Stimulated activated naive CD8-positive, alpha-beta T cell treated with anti-CD3 and anti-CD28 coated beads, Interleukin-15, amount 100 ng/mL, for 72 hours (primary cell): ENCODE measurements around the gene UBE2U.

Experiments used
- ATAC-seq: fragments of 150-1000 bp; cut with Tn5 transposase; 2 replicates; pipeline ENCODE4 v1.10.0; 2021; ENCODE audit warnings: mild to moderate bottlenecking, moderate library complexity
- DNase-seq, 2 donors: peaks; one replicate each; pipeline ENCODE4 v3.0.0; 2021 to 2022
- H3K27ac Mint-ChIP-seq, 2 donors: one replicate each; pipeline ENCODE4 v1.8.0; 2022; ENCODE audit warnings: mild to moderate bottlenecking in 2 of 2, mixed read lengths in 2 of 2, moderate library complexity in 2 of 2
- H3K27me3 Mint-ChIP-seq: one replicate; pipeline ENCODE4 v1.8.0; 2022; ENCODE audit warnings: mixed read lengths
- H3K4me1 Mint-ChIP-seq: one replicate; pipeline ENCODE4 v1.8.0; 2022; ENCODE audit warnings: mild to moderate bottlenecking, mixed read lengths
- H3K4me3 Mint-ChIP-seq, 2 donors: one replicate each; pipeline ENCODE4 v1.8.0; 2022; ENCODE audit warnings: mild to moderate bottlenecking in 2 of 2, mixed read lengths in 2 of 2, moderate library complexity in 1 of 2
- H3K9me3 Mint-ChIP-seq, 2 donors: one replicate each; pipeline ENCODE4 v1.8.0; 2022; ENCODE audit warnings: mixed read lengths in 2 of 2

UBE2U gene

DNA sequence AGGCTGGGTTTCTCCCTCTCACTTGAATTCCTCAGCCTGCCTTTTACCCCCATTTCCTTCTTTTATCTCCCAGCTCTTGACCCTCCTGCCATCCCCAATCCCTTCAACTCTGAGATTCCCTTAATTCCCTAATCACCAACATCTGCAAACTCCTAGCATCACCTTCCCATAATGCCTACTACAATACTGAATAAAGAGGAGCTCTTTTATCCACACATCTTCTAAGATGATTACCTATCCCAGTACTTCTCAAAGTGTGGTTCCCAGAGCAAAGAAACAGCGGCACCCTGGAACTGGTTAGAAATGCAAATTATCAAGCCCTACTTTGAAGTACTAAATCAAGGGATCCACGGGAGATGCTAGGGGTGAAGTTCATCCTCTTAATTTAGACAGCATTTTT is 21.2 kb upstream of the UBE2U start:
- no peaks in the 10 kb centered on the region for H3K9me3 Mint-ChIP-seq
- no peak for DNase-seq
- no peak for ATAC-seq
- H3K4me1 Mint-ChIP-seq = peaks cover 6% of the 10 kb centered on the region
- H3K27me3 Mint-ChIP-seq = peaks cover 23% of the 10 kb centered on the region
- H3K4me3 Mint-ChIP-seq = no peak overlapping the region
- no peak overlapping the region for H3K27ac Mint-ChIP-seq

DNA sequence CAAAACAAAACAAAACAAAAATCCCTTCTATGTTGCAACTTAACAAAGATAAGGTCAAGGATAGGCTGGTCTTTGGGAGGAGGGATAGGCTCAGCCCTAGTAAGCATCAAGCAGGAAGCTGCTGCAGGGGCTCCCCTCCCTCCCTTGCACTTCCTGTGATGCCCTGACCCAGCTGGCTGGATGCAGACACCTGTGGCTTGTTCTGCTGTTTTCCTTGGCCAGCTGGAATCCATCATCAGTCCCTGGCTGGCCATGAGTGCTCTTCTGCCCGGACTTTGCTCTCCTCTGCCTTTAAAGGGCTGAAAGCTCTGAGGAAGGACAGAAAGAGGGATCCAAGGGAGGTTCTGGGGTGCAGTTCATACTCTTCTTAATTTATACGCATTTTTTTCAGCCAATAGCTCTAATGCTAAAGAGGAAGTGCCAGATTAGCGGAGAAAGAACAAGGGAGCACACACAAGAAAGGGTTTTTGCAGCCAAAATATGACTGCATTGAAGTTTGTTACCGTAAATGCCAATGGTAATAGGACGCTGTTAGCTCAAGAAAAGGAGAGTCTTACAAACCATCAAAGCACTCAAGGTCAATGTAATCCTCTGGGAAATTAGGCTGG is 19.9 kb upstream of the UBE2U start:
- no peak for ATAC-seq
- Mint-ChIP-seq H3K27me3 (peaks cover 10% of the 10 kb centered on the region), H3K27ac (peak overlapping the region in 1 of 2 donors; percentile 21), H3K4me3 (no peak overlapping the region), H3K9me3 (no peaks in the 10 kb centered on the region), H3K4me1 (peaks cover 6% of the 10 kb centered on the region)
- no peak for DNase-seq

DNA sequence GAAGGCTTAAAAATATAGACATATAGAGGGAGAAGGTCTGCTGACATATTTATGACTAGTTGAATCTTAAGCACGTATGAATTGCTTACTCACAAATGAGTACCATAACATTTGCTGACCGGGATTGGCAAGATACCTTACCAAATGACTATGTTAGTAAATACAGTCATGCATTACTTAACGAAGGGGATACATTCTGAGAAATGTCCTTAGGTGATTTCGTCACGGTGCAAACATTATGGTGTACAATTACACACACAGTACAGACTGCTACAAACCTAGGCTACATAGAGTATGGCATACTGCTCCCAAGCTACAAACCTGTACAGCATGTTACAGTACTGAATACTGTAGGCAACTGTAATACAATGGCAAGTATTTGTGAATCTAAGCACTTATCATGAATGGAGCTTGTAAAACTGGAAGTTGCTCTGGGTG is 19.4 kb upstream of the UBE2U start:
- Mint-ChIP-seq H3K4me1 (peaks cover 6% of the 10 kb centered on the region), H3K27me3 (peaks cover 9% of the 10 kb centered on the region), H3K4me3 (no peak overlapping the region), H3K27ac (peak overlapping the region in 1 of 2 donors; percentile 21), H3K9me3 (no peaks in the 10 kb centered on the region)
- DNase-seq (no peak), ATAC-seq (no peak)

DNA sequence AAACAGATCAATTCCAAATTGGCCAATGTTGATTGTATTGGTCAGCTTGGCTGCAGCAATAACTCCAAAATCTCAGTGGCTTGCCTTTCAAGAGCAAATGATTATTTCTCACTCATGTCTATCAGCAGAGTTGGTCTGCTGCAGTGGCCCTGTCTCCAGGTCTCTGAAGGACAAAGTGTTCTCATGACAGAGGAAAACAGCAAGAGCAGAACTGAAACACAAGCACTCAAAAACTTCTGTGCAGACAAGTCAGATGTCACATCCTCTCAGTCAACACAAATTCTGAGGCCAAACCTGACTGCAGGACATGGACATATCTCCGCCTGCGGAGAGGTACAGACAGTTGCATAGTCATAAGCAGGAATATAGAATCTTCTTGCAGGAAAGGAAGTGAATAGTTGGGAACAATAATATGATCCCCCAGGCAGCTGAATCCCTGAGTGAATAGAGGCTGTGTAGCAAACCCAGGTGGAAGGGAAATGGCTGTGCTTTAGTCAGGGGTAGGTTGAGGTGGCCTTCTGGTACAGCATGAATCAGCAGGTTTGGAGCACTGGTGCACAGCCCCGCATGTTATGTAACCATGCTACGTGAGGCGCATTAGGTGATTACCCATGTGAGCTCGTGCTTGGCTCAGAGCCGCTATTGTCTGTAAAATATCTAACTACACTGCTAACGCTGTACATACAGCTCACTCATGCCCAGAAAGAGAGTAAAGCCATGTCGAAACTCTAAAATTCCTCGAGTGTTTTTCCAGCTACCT is 17.1 kb upstream of the UBE2U start:
- Mint-ChIP-seq H3K27me3 (peaks cover 9% of the 10 kb centered on the region), H3K9me3 (no peaks in the 10 kb centered on the region), H3K27ac (peak overlapping the region in 1 of 2 donors; percentile 63), H3K4me1 (peaks cover 6% of the 10 kb centered on the region), H3K4me3 (no peak overlapping the region)
- DNase-seq = no peak
- ATAC-seq = no peak

GRCh38 chr1:64186898-64187280 is 16.5 kb upstream of the UBE2U start:
- Mint-ChIP-seq H3K4me3 (no peak overlapping the region), H3K4me1 (peaks cover 6% of the 10 kb centered on the region), H3K27me3 (peaks cover 7% of the 10 kb centered on the region), H3K9me3 (no peaks in the 10 kb centered on the region), H3K27ac (no peak overlapping the region)
- ATAC-seq (no peak), DNase-seq (no peak)

DNA sequence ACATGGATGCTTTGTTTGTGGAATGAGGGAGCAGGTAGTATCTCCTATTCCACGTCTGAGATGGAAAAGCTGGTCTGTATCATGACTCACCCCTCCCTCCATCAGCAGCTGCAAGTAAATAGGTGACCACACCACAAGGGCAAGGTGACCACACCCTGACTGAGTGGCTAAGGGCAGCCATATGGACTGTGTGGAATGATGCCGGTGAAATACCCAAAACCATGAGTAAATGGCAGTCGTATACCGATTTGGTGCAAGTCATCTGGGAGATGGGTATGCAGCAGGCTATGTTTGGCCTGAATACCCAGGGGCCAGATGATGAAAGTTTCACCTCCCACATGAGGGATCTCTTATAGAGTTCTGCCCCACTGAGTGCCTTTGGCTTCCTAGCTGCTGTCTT is 15.8 kb upstream of the UBE2U start:
- no peak overlapping the region for H3K27ac Mint-ChIP-seq
- H3K4me1 Mint-ChIP-seq = peaks cover 6% of the 10 kb centered on the region
- no peak overlapping the region for H3K4me3 Mint-ChIP-seq
- no peak for DNase-seq
- no peaks in the 10 kb centered on the region for H3K27me3 Mint-ChIP-seq
- H3K9me3 Mint-ChIP-seq = no peaks in the 10 kb centered on the region
- no peak for ATAC-seq

DNA sequence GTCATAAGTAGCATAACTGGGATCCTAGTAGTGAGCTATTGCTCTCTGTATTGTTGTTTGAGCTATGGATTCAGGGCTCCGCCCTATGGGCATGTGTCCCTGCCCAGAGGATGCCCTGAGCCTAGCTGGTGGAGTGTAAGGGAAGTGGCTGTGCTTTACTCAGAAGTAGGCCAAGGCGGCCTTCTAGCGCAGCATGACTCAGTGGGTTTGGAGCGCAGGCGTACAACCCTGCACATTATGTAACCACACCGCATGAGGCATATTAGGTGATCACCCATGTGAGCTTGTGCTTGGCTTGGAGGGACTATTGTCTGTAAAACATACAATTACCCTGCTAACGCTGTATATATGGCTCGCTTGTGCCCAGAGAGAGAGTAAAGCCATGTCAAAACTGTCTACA is 11.1 kb upstream of the UBE2U start:
- DNase-seq = no peak
- Mint-ChIP-seq H3K4me1 (no peaks in the 10 kb centered on the region), H3K9me3 (no peaks in the 10 kb centered on the region), H3K4me3 (no peak overlapping the region), H3K27ac (no peak overlapping the region), H3K27me3 (no peaks in the 10 kb centered on the region)
- no peak for ATAC-seq

DNA sequence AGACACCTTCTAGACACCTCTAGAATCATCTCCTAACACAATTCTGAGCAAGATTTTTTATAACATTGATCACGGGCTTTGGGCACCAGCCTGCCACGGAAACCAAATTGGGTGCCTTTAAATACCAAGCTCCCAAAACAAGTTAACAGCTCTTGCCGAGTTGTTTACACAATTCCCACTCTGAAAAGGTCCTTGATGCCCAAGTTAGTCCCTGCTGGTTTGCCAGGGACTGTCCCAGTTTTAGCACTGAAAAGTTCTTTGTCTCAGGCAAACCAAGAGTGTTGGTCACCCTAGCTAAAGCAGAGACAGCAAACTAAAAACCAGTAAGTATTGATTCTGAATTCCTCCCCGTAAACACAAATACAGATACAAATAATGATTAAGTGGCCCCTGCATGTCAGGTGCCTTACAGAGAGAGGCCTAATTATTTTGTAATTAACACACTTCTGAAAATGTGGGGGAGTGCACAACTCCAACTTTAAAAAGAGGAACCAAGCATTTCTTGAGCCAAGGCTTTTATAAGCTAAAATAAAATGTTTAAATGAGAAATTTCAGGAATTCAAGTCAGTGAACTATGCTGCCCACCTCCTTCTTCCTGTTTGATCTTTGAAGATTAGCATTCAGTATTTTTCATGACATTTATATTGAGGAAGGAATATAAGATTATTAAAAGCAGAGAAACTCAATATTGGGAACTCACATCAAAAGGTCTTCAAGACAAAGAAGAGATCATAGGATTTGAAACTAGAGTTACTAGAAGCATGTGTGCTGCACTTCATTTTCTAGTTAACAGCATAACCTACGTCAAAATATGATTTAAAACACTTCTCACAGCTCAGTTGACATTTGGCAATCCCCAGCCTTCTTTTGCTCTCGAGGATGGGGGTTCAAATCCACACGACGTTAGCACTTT is 9.0 kb upstream of the UBE2U start:
- Mint-ChIP-seq H3K27me3 (no peaks in the 10 kb centered on the region), H3K9me3 (no peaks in the 10 kb centered on the region), H3K4me1 (peaks cover 6% of the 10 kb centered on the region), H3K27ac (no peak overlapping the region), H3K4me3 (no peak overlapping the region)
- ATAC-seq (no peak), DNase-seq (no peak)

DNA sequence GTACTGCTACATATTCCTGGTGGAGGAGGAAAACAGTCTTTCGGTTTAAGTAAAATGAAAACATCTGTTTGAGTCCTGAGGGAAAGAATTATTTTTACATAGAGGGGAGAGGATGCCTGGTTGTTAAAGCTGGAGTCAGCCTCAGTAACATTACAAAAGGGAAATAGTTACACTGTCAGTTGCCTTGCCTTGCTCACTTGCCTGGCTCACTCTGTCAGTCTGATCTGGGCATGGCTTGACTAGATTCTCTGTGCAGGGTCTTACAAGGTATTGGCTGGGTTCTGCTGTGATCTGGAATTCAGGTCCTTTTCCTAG is 8.4 kb upstream of the UBE2U start:
- H3K4me3 Mint-ChIP-seq = no peak overlapping the region
- DNase-seq (no peak), ATAC-seq (no peak)
- H3K9me3 Mint-ChIP-seq = no peaks in the 10 kb centered on the region
- peaks cover 7% of the 10 kb centered on the region for H3K4me1 Mint-ChIP-seq
- H3K27ac Mint-ChIP-seq = no peak overlapping the region
- no peaks in the 10 kb centered on the region for H3K27me3 Mint-ChIP-seq

DNA sequence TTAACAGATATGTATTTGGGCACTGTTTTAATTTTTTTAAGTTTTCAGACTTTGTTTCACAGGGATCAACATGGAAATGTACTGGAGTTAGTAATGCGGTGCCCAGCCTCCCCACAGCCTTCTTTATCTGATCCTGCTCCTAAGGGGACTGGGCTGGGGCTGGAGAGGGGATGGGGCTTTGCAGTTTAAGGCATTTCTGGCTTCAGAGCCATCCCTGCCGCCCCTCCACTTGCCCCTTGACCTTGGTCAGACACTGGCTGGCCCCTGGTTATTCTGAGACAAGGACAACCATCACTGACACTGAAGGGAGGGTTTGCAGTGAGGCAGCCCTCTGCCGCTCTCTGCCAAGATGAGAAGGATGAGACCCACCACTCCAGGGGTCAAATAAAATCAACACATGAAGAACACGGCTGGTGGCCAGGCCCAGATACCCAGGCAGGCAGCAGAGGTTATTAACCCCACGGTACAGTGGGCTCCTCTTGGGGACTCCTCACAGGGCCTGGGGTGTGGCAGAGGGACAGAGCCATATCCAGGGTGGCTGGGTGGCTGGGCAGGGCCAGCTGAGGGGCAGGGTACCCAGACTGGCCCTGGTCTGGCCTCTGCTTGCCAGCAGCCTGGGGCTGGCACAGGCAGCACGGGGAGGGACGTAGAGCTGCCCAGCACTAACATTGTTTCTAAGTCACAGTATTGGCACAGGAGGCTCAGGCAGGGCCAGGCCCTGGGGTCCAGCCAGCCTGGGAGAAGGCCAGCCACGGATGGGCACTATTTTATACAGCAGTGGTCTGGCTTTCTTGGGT is 7.2 kb upstream of the UBE2U start:
- Mint-ChIP-seq H3K4me1 (peaks cover 7% of the 10 kb centered on the region), H3K27me3 (no peaks in the 10 kb centered on the region), H3K27ac (no peak overlapping the region), H3K4me3 (no peak overlapping the region), H3K9me3 (no peaks in the 10 kb centered on the region)
- ATAC-seq (peak; percentile 47), DNase-seq (no peak)

- ATAC-seq (no peak), DNase-seq (no peak)
- H3K4me3 Mint-ChIP-seq = no peak overlapping the region
- no peak overlapping the region for H3K27ac Mint-ChIP-seq
- no peaks in the 10 kb centered on the region for H3K9me3 Mint-ChIP-seq
- H3K4me1 Mint-ChIP-seq = peaks cover 7% of the 10 kb centered on the region
- no peaks in the 10 kb centered on the region for H3K27me3 Mint-ChIP-seq
Measured at GRCh38 chr1:64197076-64197475, 6.3 kb upstream of the UBE2U start.

DNA sequence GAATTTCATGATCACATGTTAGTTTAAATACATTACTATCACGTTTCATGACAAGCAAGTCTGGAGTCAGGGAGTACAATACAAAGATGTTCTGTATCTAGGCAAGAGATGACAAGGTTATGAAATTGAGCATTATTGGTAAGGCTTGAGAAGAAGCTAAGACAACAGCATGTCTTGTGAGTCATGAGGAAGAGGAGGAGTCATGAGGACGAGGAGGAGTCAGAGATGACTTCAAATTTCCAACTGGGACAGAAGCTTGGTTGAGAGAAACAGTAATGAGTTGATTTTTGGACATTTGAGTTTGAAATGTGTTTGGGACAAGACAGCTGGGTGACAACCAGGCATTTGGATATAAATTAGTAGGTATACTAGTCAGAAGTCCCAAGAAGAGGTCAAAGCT is 4.3 kb upstream of the UBE2U start:
- ATAC-seq (peak; percentile 42), DNase-seq (no peak)

GRCh38 chr1:64200064-64200463 is 3.4 kb upstream of the UBE2U start:
- no peak overlapping the region for H3K4me3 Mint-ChIP-seq
- H3K9me3 Mint-ChIP-seq = no peaks in the 10 kb centered on the region
- DNase-seq (no peak), ATAC-seq (no peak)
- no peak overlapping the region for H3K27ac Mint-ChIP-seq
- peaks cover 7% of the 10 kb centered on the region for H3K4me1 Mint-ChIP-seq
- H3K27me3 Mint-ChIP-seq = peaks cover 12% of the 10 kb centered on the region

More for the DNA sequence above, 4.3 kb upstream of the UBE2U start:
- Mint-ChIP-seq H3K27me3 (peaks cover 12% of the 10 kb centered on the region), H3K9me3 (no peaks in the 10 kb centered on the region), H3K4me3 (no peak overlapping the region), H3K27ac (no peak overlapping the region), H3K4me1 (peaks cover 7% of the 10 kb centered on the region)

GRCh38 chr1:64209221-64209620 is 5.8 kb downstream of the UBE2U start:
- no peak for DNase-seq
- Mint-ChIP-seq H3K4me1 (no peaks in the 10 kb centered on the region), H3K4me3 (no peak overlapping the region), H3K27ac (no peak overlapping the region), H3K9me3 (no peaks in the 10 kb centered on the region), H3K27me3 (peaks cover 9% of the 10 kb centered on the region)
- ATAC-seq = no peak

DNA sequence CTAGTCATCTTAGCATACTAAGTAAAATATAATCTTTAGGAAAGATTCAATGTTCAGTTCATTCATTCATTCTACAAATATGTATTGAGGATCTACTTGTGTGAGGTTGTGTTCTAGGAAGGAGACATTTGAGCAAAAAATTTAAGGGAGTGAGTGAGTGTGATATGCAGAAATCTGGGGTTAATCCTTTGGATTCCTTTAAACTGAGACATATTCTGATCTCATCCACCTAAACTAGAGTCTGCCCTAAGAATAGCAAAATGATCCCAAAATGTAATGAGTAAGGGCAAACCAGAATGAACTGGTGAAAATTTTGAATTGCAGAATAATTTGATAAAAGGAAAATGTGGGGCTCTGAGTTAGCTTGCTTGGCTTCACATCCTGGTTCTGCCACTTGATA is 8.6 kb downstream of the UBE2U start:
- DNase-seq = no peak

More for the DNA sequence above, 8.6 kb downstream of the UBE2U start:
- Mint-ChIP-seq H3K9me3 (no peaks in the 10 kb centered on the region), H3K27me3 (peaks cover 26% of the 10 kb centered on the region), H3K4me1 (no peaks in the 10 kb centered on the region), H3K4me3 (no peak overlapping the region), H3K27ac (no peak overlapping the region)
- no peak for ATAC-seq
